ENCODE data around the gene OPA3.

DNA sequence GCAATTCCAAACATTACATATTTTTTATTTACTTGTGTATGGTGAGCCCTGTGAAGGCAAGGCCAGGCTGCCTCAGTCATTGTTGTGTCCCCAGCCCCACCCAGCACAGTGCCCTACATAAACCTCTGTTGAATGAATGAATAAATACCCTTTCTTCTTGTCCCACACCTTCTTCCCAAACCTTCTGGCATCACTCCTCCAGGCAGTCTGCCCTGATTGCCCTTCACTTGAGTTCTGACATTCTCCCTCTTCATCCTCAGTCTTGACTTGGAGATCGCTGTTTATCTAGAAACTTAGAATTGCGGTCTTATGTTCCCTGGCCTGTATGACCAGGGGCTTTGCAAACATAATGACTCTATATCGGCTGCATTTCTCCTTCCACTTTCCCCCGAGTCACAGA is 5.2 kb upstream of the OPA3 start:
- TF ChIP-seq, protein P1, sequence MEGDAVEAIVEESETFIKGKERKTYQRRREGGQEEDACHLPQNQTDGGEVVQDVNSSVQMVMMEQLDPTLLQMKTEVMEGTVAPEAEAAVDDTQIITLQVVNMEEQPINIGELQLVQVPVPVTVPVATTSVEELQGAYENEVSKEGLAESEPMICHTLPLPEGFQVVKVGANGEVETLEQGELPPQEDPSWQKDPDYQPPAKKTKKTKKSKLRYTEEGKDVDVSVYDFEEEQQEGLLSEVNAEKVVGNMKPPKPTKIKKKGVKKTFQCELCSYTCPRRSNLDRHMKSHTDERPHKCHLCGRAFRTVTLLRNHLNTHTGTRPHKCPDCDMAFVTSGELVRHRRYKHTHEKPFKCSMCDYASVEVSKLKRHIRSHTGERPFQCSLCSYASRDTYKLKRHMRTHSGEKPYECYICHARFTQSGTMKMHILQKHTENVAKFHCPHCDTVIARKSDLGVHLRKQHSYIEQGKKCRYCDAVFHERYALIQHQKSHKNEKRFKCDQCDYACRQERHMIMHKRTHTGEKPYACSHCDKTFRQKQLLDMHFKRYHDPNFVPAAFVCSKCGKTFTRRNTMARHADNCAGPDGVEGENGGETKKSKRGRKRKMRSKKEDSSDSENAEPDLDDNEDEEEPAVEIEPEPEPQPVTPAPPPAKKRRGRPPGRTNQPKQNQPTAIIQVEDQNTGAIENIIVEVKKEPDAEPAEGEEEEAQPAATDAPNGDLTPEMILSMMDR (conservative IDR thresholded peaks at IDR 0.05), result no peak
- TF ChIP-seq EZH2 (IDR thresholded peaks at IDR 0.05; ENCODE audit: low read depth), result no peak

Data from PC-9 (cell line).